C4-2B (cell line): ENCODE results near the gene CAMTA1.

Experiments
- H3K27ac ChIP-seq: fragments of 450-650 bp; 2 replicates; pipeline ENCODE4 v1.5.1; 2017
- CTCF ChIP-seq: fragments of 450-650 bp; conservative IDR thresholded peaks from 2 replicates; pipeline ENCODE4 v1.5.1; 2017; ENCODE audit warnings: mild to moderate bottlenecking
- ZFX ChIP-seq: fragments of 450-650 bp; IDR thresholded peaks from 2 replicates; pipeline ENCODE4 v1.6.1; 2017

The CAMTA1 gene

GRCh38 chr1:6779089-6779805 is 6.0 kb upstream of the CAMTA1 start:
- H3K27ac ChIP-seq = no peak overlapping the region
- TF ChIP-seq CTCF (no peak), ZFX (no peak)

GRCh38 chr1:6782151-6782550 is 3.1 kb upstream of the CAMTA1 start:
- TF ChIP-seq CTCF (no peak), ZFX (no peak)
- H3K27ac ChIP-seq = no peak overlapping the region

DNA sequence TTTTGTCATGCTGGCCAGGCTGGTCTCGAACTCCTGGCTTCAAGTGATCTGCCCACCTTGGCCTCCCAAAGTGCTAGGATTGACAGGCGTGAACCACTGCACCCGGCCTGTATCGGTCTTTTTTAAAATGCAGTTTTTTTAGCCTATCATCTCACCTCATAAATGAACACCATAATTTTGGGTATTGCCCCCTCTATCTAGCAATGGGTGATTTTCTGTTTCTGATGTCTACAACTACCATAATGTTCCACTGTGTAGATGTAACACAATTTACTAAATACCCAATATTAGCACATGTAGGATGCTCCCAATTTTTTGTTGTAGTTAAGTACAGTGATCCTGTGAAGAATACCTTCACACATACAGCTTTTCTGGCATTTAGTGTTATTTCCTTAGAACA is 2.0 kb upstream of the CAMTA1 start:
- TF ChIP-seq CTCF = no peak
- no peak for TF ChIP-seq ZFX
- H3K27ac ChIP-seq = no peak overlapping the region

GRCh38 chr1:6783936-6784559 is 1.2 kb upstream of the CAMTA1 start:
- TF ChIP-seq ZFX = no peak
- peak overlapping the region; percentile 89 for H3K27ac ChIP-seq

GRCh38 chr1:6784560-6785317 is 515 bp upstream of the CAMTA1 start:
- TF ChIP-seq CTCF (no peak), ZFX (no peak)
- H3K27ac ChIP-seq = peak overlapping the region; percentile 89

GRCh38 chr1:6785728-6786505 is 663 bp downstream of the CAMTA1 start:
- peak overlapping the region; percentile 89 for H3K27ac ChIP-seq
- TF ChIP-seq CTCF = no peak; the same call in 1 of the 2 replicates
- TF ChIP-seq ZFX = no peak

- H3K27ac ChIP-seq = no peak overlapping the region
- TF ChIP-seq CTCF (no peak), ZFX (no peak)
Measured at GRCh38 chr1:6788946-6789345, 3.7 kb downstream of the CAMTA1 start.
